HG03520 (cell line): Measurements from ENCODE around the gene PI4K2A.
A peak's percentile ranks its signal among the peaks of the same experiment; 100 is the strongest.
"Not testable (repeated sequence)": the region's sequence is repeated elsewhere in the genome, so short reads cannot be mapped to it uniquely, and the experiment has no call there.

Source experiments
- ATAC-seq: cut with Tn5 transposase; IDR thresholded peaks from one replicate; pipeline ENCODE4 v1.9.1; 2021; ENCODE audit warnings: mild to moderate bottlenecking, moderate library complexity; ENCODE audit not compliant: unreplicated experiment

The PI4K2A gene

GRCh38 chr10:97631098-97631497 is 9.4 kb upstream of the PI4K2A start:
- no peak for ATAC-seq

- peak; percentile 97 for ATAC-seq
Observed at GRCh38 chr10:97632949-97633884, 7.3 kb upstream of the PI4K2A start, which contains the start of gene MORN4. Gene MORN4, minus strand, starts transcription at chr10:97633500. Its CDS starts 13,847 bp downstream, at chr10:97619653.

- ATAC-seq = no peak
Observed at GRCh38 chr10:97633921-97634320, 6.5 kb upstream of the PI4K2A start.

GRCh38 chr10:97635577-97635976 is 4.9 kb upstream of the PI4K2A start:
- no peak for ATAC-seq

GRCh38 chr10:97639090-97639489 is 1.4 kb upstream of the PI4K2A start:
- not testable (repeated sequence) for ATAC-seq

- ATAC-seq = peak; percentile 24
Observed at GRCh38 chr10:97640868-97641811, 669 bp downstream of the PI4K2A start.

GRCh38 chr10:97642471-97643159 is 2.1 kb downstream of the PI4K2A start:
- ATAC-seq = not testable (repeated sequence)

GRCh38 chr10:97643441-97643985 is 3.0 kb downstream of the PI4K2A start:
- no peak for ATAC-seq

GRCh38 chr10:97644936-97645335 is 4.5 kb downstream of the PI4K2A start:
- ATAC-seq = no peak

- ATAC-seq = no peak
Observed at GRCh38 chr10:97647556-97647955, 7.1 kb downstream of the PI4K2A start.

GRCh38 chr10:97648562-97649404 is 8.3 kb downstream of the PI4K2A start:
- peak; percentile 90 for ATAC-seq

- ATAC-seq = not testable (repeated sequence)
Observed at GRCh38 chr10:97649405-97649750, 8.9 kb downstream of the PI4K2A start.

GRCh38 chr10:97650726-97651125 is 10.3 kb downstream of the PI4K2A start:
- ATAC-seq = no peak

- no peak for ATAC-seq
Observed at GRCh38 chr10:97651773-97652172, 11.3 kb downstream of the PI4K2A start.

GRCh38 chr10:97656777-97657176 is 16.3 kb downstream of the PI4K2A start:
- ATAC-seq = no peak

- ATAC-seq = no peak
Observed at GRCh38 chr10:97659589-97659988, 19.1 kb downstream of the PI4K2A start.

GRCh38 chr10:97664282-97664850 is 23.9 kb downstream of the PI4K2A start:
- ATAC-seq = no peak

GRCh38 chr10:97666992-97667391 is 26.5 kb downstream of the PI4K2A start:
- ATAC-seq = no peak

- ATAC-seq = no peak
Observed at GRCh38 chr10:97667463-97667862, 27.0 kb downstream of the PI4K2A start.
